Upper lobe of right lung (tissue), 1 donor: ENCODE data around the gene ATP2B1. TPM values are rescaled to one million over a fixed set of nuclear protein-coding genes. Genes with fewer than 3 reads are reported as not detected.

Source experiments
- ATAC-seq: fragments of 200-7000 bp; cut with Tn5 transposase; one replicate; pipeline ENCODE4 v1.9.1; 2020; ENCODE audit warnings: mild to moderate bottlenecking, moderate library complexity
- DNase-seq: peaks from one replicate; pipeline ENCODE4 v3.0.0-alpha.2; 2020
- H3K27ac ChIP-seq: fragments of 200-600 bp; one replicate; pipeline ENCODE4 v1.8.0; 2022
- H3K27me3 ChIP-seq: fragments of 200-600 bp; one replicate; pipeline ENCODE4 v1.8.0; 2022; ENCODE audit warnings: mild to moderate bottlenecking
- H3K36me3 ChIP-seq: fragments of 200-600 bp; one replicate; pipeline ENCODE4 v1.8.0; 2022
- H3K4me1 ChIP-seq: fragments of 200-600 bp; one replicate; pipeline ENCODE4 v1.8.0; 2022
- H3K4me3 ChIP-seq: fragments of 200-600 bp; one replicate; pipeline ENCODE4 v1.8.0; 2022; ENCODE audit warnings: mild to moderate bottlenecking
- H3K9me3 ChIP-seq: fragments of 200-600 bp; one replicate; pipeline ENCODE4 v1.8.0; 2022
- CTCF ChIP-seq: fragments of 200-600 bp; IDR thresholded peaks from one replicate; pipeline ENCODE4 v1.8.0; 2022; ENCODE audit warnings: antibody characterized with exemption
- intact Hi-C: fragments of 100-400 bp; cut with DNase I; formaldehyde crosslinking; loops from one replicate; pipeline ENCODE4 v1.11.0; 2022
- total RNA-seq: library from RNA; stranded (reverse); fragmentation: NEBNext Ultra II Directional; extraction: Animal tissue kit (Norgen Biotek cat#: 25700); gene quantifications from one replicate; pipeline ENCODE4 v1.2.1, GENCODE V29; 2021
- donor health status: DM: no; HTN: yes; CAD: no; lungs with severe emphysema.

Gene ATP2B1
- total RNA-seq, 1 donor from 2014 or later, result 46.6 TPM

- Histone ChIP-seq H3K4me1 (peaks cover 34% of the 10 kb centered on the region), H3K27me3 (no peaks in the 10 kb centered on the region), H3K27ac (no peak overlapping the region), H3K4me3 (no peak overlapping the region), H3K9me3 (no peaks in the 10 kb centered on the region), H3K36me3 (no peaks in the 10 kb centered on the region)
- ATAC-seq (no peak), DNase-seq (no peak)
- TF ChIP-seq CTCF, result no peak
- intact Hi-C loops, result no loop called here
These were observed 166.4 kb downstream of the ATP2B1 start for GRCh38 chr12:89542236-89542635.

- no peak for ATAC-seq
- intact Hi-C loops, result no loop called here
- peaks cover 29% of the 10 kb centered on the region for H3K4me1 ChIP-seq
- no peaks in the 10 kb centered on the region for H3K27me3 ChIP-seq
- H3K4me3 ChIP-seq, result no peak overlapping the region
- H3K36me3 ChIP-seq, result no peaks in the 10 kb centered on the region
- no peak for TF ChIP-seq CTCF
- H3K9me3 ChIP-seq, result no peaks in the 10 kb centered on the region
- no peak for DNase-seq
- no peak overlapping the region for H3K27ac ChIP-seq
These were observed 168.1 kb downstream of the ATP2B1 start for GRCh38 chr12:89540586-89540985.

- DNase-seq, result no peak
- no peak for TF ChIP-seq CTCF
- H3K4me3 ChIP-seq, result no peak overlapping the region
- intact Hi-C loops, result loop anchor here (10.0 kb wide), 1 partner anchor 65 kb away; no protein-coding TSS in a partner anchor
- H3K4me1 ChIP-seq, result peaks cover 20% of the 10 kb centered on the region
- H3K9me3 ChIP-seq, result no peaks in the 10 kb centered on the region
- H3K27ac ChIP-seq, result no peak overlapping the region
- ATAC-seq, result no peak
- no peaks in the 10 kb centered on the region for H3K36me3 ChIP-seq
- H3K27me3 ChIP-seq, result no peaks in the 10 kb centered on the region
These were observed 169.0 kb downstream of the ATP2B1 start for GRCh38 chr12:89539426-89540223.

- intact Hi-C loops, result loop anchor here (10.0 kb wide), 1 partner anchor 64 kb away; no protein-coding TSS in a partner anchor
- Histone ChIP-seq H3K4me3 (no peak overlapping the region), H3K9me3 (no peaks in the 10 kb centered on the region), H3K27me3 (no peaks in the 10 kb centered on the region), H3K4me1 (peaks cover 12% of the 10 kb centered on the region), H3K27ac (no peak overlapping the region), H3K36me3 (no peaks in the 10 kb centered on the region)
- ATAC-seq, result no peak
- TF ChIP-seq CTCF, result no peak
- DNase-seq, result no peak
These were observed 169.7 kb downstream of the ATP2B1 start for GRCh38 chr12:89538897-89539296.

Other genes with a start within 250 kb of the ATP2B1 start
- 7.8 TPM for gene GALNT4, start 184.0 kb downstream of the ATP2B1 start, total RNA-seq
- 15.8 TPM for gene POC1B, start 182.8 kb downstream of the ATP2B1 start, total RNA-seq